ENCODE measurements around the gene ARHGEF26.

ARHGEF26 gene

GRCh38 chr3:154170300-154170699 is 49.1 kb downstream of the ARHGEF26 start:
- H3K4me3 ChIP-seq = no peak overlapping the region
- peaks cover 0 to 4% (median 0%) of the 10 kb centered on the region in 10 experiments; a peak in 1 of 20 replicates for H3K4me1 ChIP-seq
- no peaks in the 10 kb centered on the region for H4K20me1 ChIP-seq
- no peak overlapping the region for H3K4me2 ChIP-seq
- TF ChIP-seq Cebpa-rat (IDR thresholded peaks at IDR 0.05) = no peak
- no peaks in the 10 kb centered on the region for H3K36me3 ChIP-seq
- H3K9ac ChIP-seq = no peak overlapping the region
- no peaks in the 10 kb centered on the region for H3K9me3 ChIP-seq (replicated peaks in 1 of 11)
- H3K27me3 ChIP-seq = no peaks in the 10 kb centered on the region
- no peak overlapping the region for H3K27ac ChIP-seq

GRCh38 chr3:154175041-154175440 is 53.9 kb downstream of the ARHGEF26 start:
- no peak for TF ChIP-seq Cebpa-rat (IDR thresholded peaks at IDR 0.05)
- Histone ChIP-seq H3K27me3 (no peaks in the 10 kb centered on the region), H3K9ac (no peak overlapping the region), H3K4me1 (no peaks in the 10 kb centered on the region), H3K9me3 (replicated peaks in 1 of 11) (no peaks in the 10 kb centered on the region), H3K4me3 (no peak overlapping the region), H3K4me2 (no peak overlapping the region), H4K20me1 (no peaks in the 10 kb centered on the region), H3K27ac (no peak overlapping the region), H3K36me3 (no peaks in the 10 kb centered on the region)

- H3K4me1 ChIP-seq = no peaks in the 10 kb centered on the region
- H3K4me3 ChIP-seq = no peak overlapping the region
- no peaks in the 10 kb centered on the region for H3K9me3 ChIP-seq (replicated peaks in 1 of 11)
- no peaks in the 10 kb centered on the region for H3K36me3 ChIP-seq
- no peak overlapping the region for H3K9ac ChIP-seq
- H3K4me2 ChIP-seq = no peak overlapping the region
- no peak overlapping the region for H3K27ac ChIP-seq
- no peak for TF ChIP-seq Cebpa-rat (IDR thresholded peaks at IDR 0.05)
- no peaks in the 10 kb centered on the region for H4K20me1 ChIP-seq
- H3K27me3 ChIP-seq = no peaks in the 10 kb centered on the region
Observed at GRCh38 chr3:154176036-154176435, 54.8 kb downstream of the ARHGEF26 start.

- H3K4me1 ChIP-seq = no peaks in the 10 kb centered on the region
- H3K4me3 ChIP-seq = no peak overlapping the region
- no peak overlapping the region for H3K4me2 ChIP-seq
- H4K20me1 ChIP-seq = no peaks in the 10 kb centered on the region
- no peaks in the 10 kb centered on the region for H3K9me3 ChIP-seq (replicated peaks in 1 of 11)
- no peaks in the 10 kb centered on the region for H3K27me3 ChIP-seq
- no peak overlapping the region for H3K27ac ChIP-seq
- no peak for TF ChIP-seq Cebpa-rat (IDR thresholded peaks at IDR 0.05)
- no peaks in the 10 kb centered on the region for H3K36me3 ChIP-seq
- no peak overlapping the region for H3K9ac ChIP-seq
Observed at GRCh38 chr3:154177406-154177805, 56.2 kb downstream of the ARHGEF26 start.

GRCh38 chr3:154178172-154178571 is 57.0 kb downstream of the ARHGEF26 start:
- TF ChIP-seq Cebpa-rat (IDR thresholded peaks at IDR 0.05) = 0 out of 22 replicates have a peak, but pooled peaks of 2 of the 11 experiments have one; percentile 15 to 16
- no peaks in the 10 kb centered on the region for H3K36me3 ChIP-seq
- H3K27ac ChIP-seq = no peak overlapping the region
- H4K20me1 ChIP-seq = no peaks in the 10 kb centered on the region
- no peak overlapping the region for H3K9ac ChIP-seq
- no peaks in the 10 kb centered on the region for H3K9me3 ChIP-seq (replicated peaks in 1 of 11)
- no peak overlapping the region for H3K4me3 ChIP-seq
- no peaks in the 10 kb centered on the region for H3K4me1 ChIP-seq
- no peak overlapping the region for H3K4me2 ChIP-seq
- no peaks in the 10 kb centered on the region for H3K27me3 ChIP-seq

GRCh38 chr3:154180836-154181691 is 59.9 kb downstream of the ARHGEF26 start:
- no peaks in the 10 kb centered on the region for H3K36me3 ChIP-seq
- TF ChIP-seq Cebpa-rat (IDR thresholded peaks at IDR 0.05) = no peak
- no peak overlapping the region for H3K4me2 ChIP-seq
- no peak overlapping the region for H3K27ac ChIP-seq
- no peaks in the 10 kb centered on the region for H3K4me1 ChIP-seq
- no peak overlapping the region for H3K4me3 ChIP-seq
- H4K20me1 ChIP-seq = no peaks in the 10 kb centered on the region
- no peaks in the 10 kb centered on the region for H3K9me3 ChIP-seq (replicated peaks in 1 of 11)
- no peak overlapping the region for H3K9ac ChIP-seq
- no peaks in the 10 kb centered on the region for H3K27me3 ChIP-seq

- H4K20me1 ChIP-seq = no peaks in the 10 kb centered on the region
- no peaks in the 10 kb centered on the region for H3K4me1 ChIP-seq
- no peaks in the 10 kb centered on the region for H3K36me3 ChIP-seq
- no peak overlapping the region for H3K27ac ChIP-seq
- no peak overlapping the region for H3K4me2 ChIP-seq
- no peak overlapping the region for H3K4me3 ChIP-seq
- H3K9ac ChIP-seq = no peak overlapping the region
- no peaks in the 10 kb centered on the region for H3K27me3 ChIP-seq
- no peaks in the 10 kb centered on the region for H3K9me3 ChIP-seq (replicated peaks in 1 of 11)
- TF ChIP-seq Cebpa-rat (IDR thresholded peaks at IDR 0.05) = no peak
Observed at GRCh38 chr3:154182322-154182922, 61.2 kb downstream of the ARHGEF26 start.

GRCh38 chr3:154182975-154183374 is 61.8 kb downstream of the ARHGEF26 start:
- H3K27me3 ChIP-seq = no peaks in the 10 kb centered on the region
- H3K4me3 ChIP-seq = no peak overlapping the region
- H3K4me1 ChIP-seq = peaks cover 0 to 3% (median 1%) of the 10 kb centered on the region in 10 experiments; a peak in 10 of 20 replicates
- no peak overlapping the region for H3K9ac ChIP-seq
- H3K27ac ChIP-seq = no peak overlapping the region
- H3K4me2 ChIP-seq = no peak overlapping the region
- no peaks in the 10 kb centered on the region for H4K20me1 ChIP-seq
- H3K9me3 ChIP-seq (replicated peaks in 1 of 11) = no peaks in the 10 kb centered on the region
- no peak for TF ChIP-seq Cebpa-rat (IDR thresholded peaks at IDR 0.05)
- no peaks in the 10 kb centered on the region for H3K36me3 ChIP-seq

- TF ChIP-seq Cebpa-rat (IDR thresholded peaks at IDR 0.05) = no peak
- peaks cover 12 to 19% (median 17%) of the 10 kb centered on the region in 10 experiments; a peak in 19 of 20 replicates for H3K4me1 ChIP-seq
- no peak overlapping the region for H3K27ac ChIP-seq
- no peaks in the 10 kb centered on the region for H3K9me3 ChIP-seq (replicated peaks in 1 of 11)
- no peak overlapping the region for H3K4me2 ChIP-seq
- H3K4me3 ChIP-seq = no peak overlapping the region
- H4K20me1 ChIP-seq = no peaks in the 10 kb centered on the region
- H3K27me3 ChIP-seq = no peaks in the 10 kb centered on the region
- no peak overlapping the region for H3K9ac ChIP-seq
- H3K36me3 ChIP-seq = no peaks in the 10 kb centered on the region
Observed at GRCh38 chr3:154184582-154184981, 63.4 kb downstream of the ARHGEF26 start.
